K562 (cell line): ENCODE measurements around the gene ALDH16A1. TPM values are rescaled to one million over a fixed set of nuclear protein-coding genes. Genes with fewer than 3 reads are reported as not detected.

Experiments
- ATAC-seq: fragments of 200-7000 bp; cut with Tn5 transposase; 3 replicates; pipeline ENCODE4 v1.9.1; 2020; ENCODE audit warnings: moderate library complexity
- BruUV-seq: library from RNA; stranded (reverse); fragments of 400-500 nt; replicated peaks from 2 replicates; lab custom pipeline; 2021; lab: Mats Ljungman, UMichigan
- CTCF ChIA-PET: fragments of 300-600 bp; formaldehyde crosslinking; extraction: SDS; loops from one replicate; lab custom pipeline; 2021; ENCODE audit warnings: low intra/inter-chr PET ratio; lab: Yijun Ruan, JAX
- POLR2A ChIA-PET: fragments of 300-600, 350-650 bp; sonication (Branson Sonifier 250); formaldehyde crosslinking; extraction: SDS; loops from one replicate; lab custom pipeline; 2021; ENCODE audit warnings: antibody characterized with exemption, inconsistent platforms; lab: Yijun Ruan, JAX
- DNase-seq, 4 experiments: peaks; one replicate each; pipeline versions ENCODE4 v3.0.0 to v3.0.0-alpha.2; 2011 to 2018; ENCODE audit warnings: low spot score in 3 of 4, mixed read lengths in 3 of 4; ENCODE audit errors: extremely low read depth in 1 of 4
- FAIRE-seq: peaks from 2 replicates; lab custom pipeline; 2011; peaks lifted over from hg19 to GRCh38; lab: Jason Lieb, UNC
- H2AFZ ChIP-seq: 2 replicates; pipeline ENCODE4 v1.6.0; 2011; ENCODE audit warnings: low read depth, low read length, control low read depth, inconsistent platforms
- H3K27ac ChIP-seq: fragments of 200-600 bp; 3 replicates; pipeline ENCODE4 v1.8.0; 2011; ENCODE audit warnings: low read depth, mild to moderate bottlenecking, control low read depth, inconsistent platforms, low read length, moderate library complexity, mixed read lengths; ENCODE audit errors: extremely low read depth
- H3K27me3 ChIP-seq, 2 experiments: fragments of 300-600 bp in 1 of 2; 2 replicates in 1 of 2; 3 replicates in 1 of 2; pipeline versions ENCODE4 v1.6.0 to v1.8.0; 2011; ENCODE audit warnings: inconsistent platforms in 2 of 2, low read length in 2 of 2, mild to moderate bottlenecking in 1 of 2, mixed read lengths in 1 of 2, moderate library complexity in 1 of 2; ENCODE audit not compliant: control insufficient read depth in 2 of 2, insufficient read depth in 2 of 2
- H3K36me3 ChIP-seq: fragments of 300-600 bp; 3 replicates; pipeline ENCODE4 v1.8.0; 2011; ENCODE audit warnings: mild to moderate bottlenecking, low read length, inconsistent platforms; ENCODE audit not compliant: control insufficient read depth, insufficient read depth
- H3K4me1 ChIP-seq, 2 experiments: fragments of 200-600 bp in 1 of 2; replicated peaks in 1 of 2; 2 replicates in 1 of 2; 3 replicates in 1 of 2; pipeline versions ENCODE4 v1.5.1 to v1.8.0; 2011; ENCODE audit warnings: inconsistent platforms in 2 of 2, low read length in 2 of 2, mild to moderate bottlenecking in 1 of 2, mixed read lengths in 1 of 2, moderate library complexity in 1 of 2; ENCODE audit not compliant: control insufficient read depth in 2 of 2, insufficient read depth in 2 of 2
- H3K4me2 ChIP-seq: 2 replicates; pipeline ENCODE4 v1.6.1; 2011; ENCODE audit warnings: low read length, control low read depth, inconsistent platforms, mixed read lengths; ENCODE audit not compliant: insufficient read depth
- H3K4me3 ChIP-seq: fragments of 200-600 bp; sonication (generic), shearing (Covaris generic); 2 replicates; pipeline ENCODE4 v1.5.1; 2016; ENCODE audit warnings: control low read depth, inconsistent platforms
- H3K79me2 ChIP-seq: fragments of 200-600 bp; 3 replicates; pipeline ENCODE4 v1.8.0; 2011; ENCODE audit warnings: low read length, inconsistent platforms; ENCODE audit not compliant: control insufficient read depth, insufficient read depth
- H3K9ac ChIP-seq, 2 experiments: 2 replicates each; pipeline versions ENCODE4 v1.6.0 to v1.6.1; 2011; ENCODE audit warnings: low read depth in 2 of 2, low read length in 2 of 2, control low read depth in 1 of 2, inconsistent platforms in 1 of 2, mild to moderate bottlenecking in 1 of 2, mixed read lengths in 1 of 2; ENCODE audit not compliant: insufficient read depth in 1 of 2
- H3K9me1 ChIP-seq: one replicate; pipeline ENCODE4 v1.6.0; 2011; ENCODE audit warnings: inconsistent platforms, mild to moderate bottlenecking, low read length, moderate library complexity; ENCODE audit not compliant: control insufficient read depth, insufficient read depth
- H3K9me3 ChIP-seq: replicated peaks from 2 replicates; pipeline ENCODE4 v1.5.1; 2011; ENCODE audit warnings: low read depth, low read length, inconsistent platforms; ENCODE audit not compliant: control insufficient read depth, insufficient read depth
- H4K20me1 ChIP-seq: replicated peaks from 2 replicates; pipeline ENCODE4 v1.6.1; 2011; ENCODE audit warnings: low read length, inconsistent platforms, mixed read lengths; ENCODE audit not compliant: control insufficient read depth, insufficient read depth
- BRD4 ChIP-seq: fragments of 200-600 bp; sonication (generic); IDR thresholded peaks from 2 replicates; pipeline ENCODE4 v1.6.1; 2017; ENCODE audit warnings: inconsistent platforms
- CCAR2 ChIP-seq: fragments of 200-400 bp; formaldehyde crosslinking; IDR thresholded peaks from 2 replicates; pipeline ENCODE4 v1.6.1; 2017; ENCODE audit warnings: mild to moderate bottlenecking, low read depth, low read length
- EP300 ChIP-seq: IDR thresholded peaks from 2 replicates; pipeline ENCODE4 v1.6.1; 2012; ENCODE audit warnings: low read length, improper control_type of control experiment
- ETV6 ChIP-seq, 3 experiments: fragments of 150-350 bp in 1 of 3; sonication (generic) in 1 of 3; formaldehyde crosslinking in 1 of 3; IDR thresholded peaks; 2 replicates each; pipeline versions ENCODE4 v1.6.1 to v1.8.0; 2014 to 2022; ENCODE audit warnings: borderline replicate concordance in 2 of 3, low read depth in 2 of 3, antibody characterized with exemption in 1 of 3, low read length in 1 of 3, mild to moderate bottlenecking in 1 of 3, missing genetic modification reagents in 1 of 3
- EWSR1 ChIP-seq: fragments of 450-650 bp; IDR thresholded peaks from 2 replicates; pipeline ENCODE4 v1.6.1; 2018; ENCODE audit warnings: borderline replicate concordance, mild to moderate bottlenecking, low read depth, moderate library complexity; ENCODE audit not compliant: partially characterized antibody
- HDAC6 ChIP-seq: IDR thresholded peaks from 2 replicates; pipeline ENCODE4 v1.6.1; 2012; ENCODE audit warnings: low read depth, mild to moderate bottlenecking, control low read depth, inconsistent platforms, low read length, moderate library complexity
- NR1H2 ChIP-seq: sonication (generic); formaldehyde crosslinking; IDR thresholded peaks from 2 replicates; pipeline ENCODE4 v1.4.0; 2020; ENCODE audit warnings: mild to moderate bottlenecking, missing genetic modification reagents
- POLR2B ChIP-seq: fragments of 450-650 bp; IDR thresholded peaks from 2 replicates; pipeline ENCODE4 v1.6.1; 2018; ENCODE audit warnings: low read depth; ENCODE audit not compliant: partially characterized antibody
- SIN3A ChIP-seq, 2 experiments: fragments of 150-350 bp in 1 of 2; IDR thresholded peaks; 2 replicates each; pipeline ENCODE4 v1.6.1; 2011 to 2016; ENCODE audit warnings: borderline replicate concordance in 2 of 2, low read depth in 2 of 2, low read length in 2 of 2, mild to moderate bottlenecking in 2 of 2, moderate library complexity in 2 of 2; ENCODE audit not compliant: control insufficient read depth in 1 of 2
- SMAD4 ChIP-seq: fragments of 250-450 bp; sonication (Bioruptor Pico); conservative IDR thresholded peaks from 2 replicates; pipeline ENCODE4 v1.8.0; 2021; ENCODE audit warnings: inconsistent platforms, mild to moderate bottlenecking, moderate library complexity
- TAF15 ChIP-seq: fragments of 200-400 bp; formaldehyde crosslinking; IDR thresholded peaks from 2 replicates; pipeline ENCODE4 v1.6.1; 2017; ENCODE audit warnings: mild to moderate bottlenecking, low read depth, low read length, moderate library complexity
- TAF9B ChIP-seq: fragments of 450-650 bp; IDR thresholded peaks from 2 replicates; pipeline ENCODE4 v1.6.1; 2018; ENCODE audit warnings: mild to moderate bottlenecking; ENCODE audit not compliant: partially characterized antibody
- ZNF57 ChIP-seq: fragments of 450-650 bp; formaldehyde crosslinking; IDR thresholded peaks from 2 replicates; pipeline ENCODE4 v1.4.0; 2020; ENCODE audit warnings: mild to moderate bottlenecking, moderate library complexity
- WGBS: fragments of 100-300 bp; shearing (Covaris generic); methylation state at CpG from one replicate; pipeline ENCODE4 v1.1.6; 2016; ENCODE audit warnings: low coverage, mixed read lengths; ENCODE audit not compliant: insufficient coverage; ENCODE audit errors: missing lambda C conversion rate; 5-methylcytosine and 5-hydroxymethylcytosine counted together
- in situ Hi-C: fragments of 300-500 bp; cut with MboI; formaldehyde crosslinking; loops from 4 replicates; pipeline ENCODE4 v1.15.0; 2018; ENCODE audit warnings: inconsistent platforms, mixed read lengths
- intact Hi-C: fragments of 100-400 bp; cut with micrococcal nuclease; formaldehyde crosslinking; loops from 2 replicates; pipeline ENCODE4 v1.14.2; 2022
- polyA plus RNA-seq, 8 experiments: library from polyadenylated mRNA; depleted of rRNA in 4 of 8; stranded (reverse) in 5 of 8; unstranded in 3 of 8; fragments of >200 nt; fragmentation: Nextera tagmentation in 2 of 8; fragmentation: Illumina TruSeq in 1 of 8; extraction: Ambion mirVana in 2 of 8; extraction: Trizol in 1 of 8; gene quantifications; 2 replicates each; pipeline versions ENCODE4 v1.2.1 to v1.2.3, GENCODE V29; 2011 to 2014; ENCODE audit warnings: inconsistent platforms in 1 of 8, missing spikeins in 1 of 8
- total RNA-seq, 7 experiments: library from RNA; depleted of rRNA in 6 of 7; stranded (reverse); fragments of >200 nt in 6 of 7; fragmentation: Illumina TruSeq in 2 of 7; extraction: Trizol in 2 of 7; gene quantifications; 2 replicates each; pipeline versions ENCODE4 v1.2.1 to v1.2.3, GENCODE V29; 2011 to 2021; ENCODE audit warnings: low replicate concordance in 1 of 7
- TF ChIP-seq, protein P1 (sequence below): fragments of 450-650 bp; IDR thresholded peaks from 2 replicates; pipeline ENCODE4 v1.6.1; 2016; ENCODE audit warnings: antibody characterized with exemption
- TF ChIP-seq, protein P2 (sequence below): conservative IDR thresholded peaks from 2 replicates; pipeline ENCODE4 v1.6.1; 2011; ENCODE audit warnings: low read depth, mild to moderate bottlenecking, low read length; ENCODE audit not compliant: control insufficient read depth
- TF ChIP-seq, protein P3 (sequence below): fragments of 250-450 bp; sonication (Bioruptor Pico); IDR thresholded peaks from 2 replicates; pipeline ENCODE4 v1.5.1; 2021; ENCODE audit warnings: mild to moderate bottlenecking

The ALDH16A1 gene
- total and polyA plus RNA-seq, 9 of the 15 experiments (the other 6 are each of a cell fraction or from before 2014, with no cell fraction given): 2.2 to 52.2 (median 7.6) TPM

DNA sequence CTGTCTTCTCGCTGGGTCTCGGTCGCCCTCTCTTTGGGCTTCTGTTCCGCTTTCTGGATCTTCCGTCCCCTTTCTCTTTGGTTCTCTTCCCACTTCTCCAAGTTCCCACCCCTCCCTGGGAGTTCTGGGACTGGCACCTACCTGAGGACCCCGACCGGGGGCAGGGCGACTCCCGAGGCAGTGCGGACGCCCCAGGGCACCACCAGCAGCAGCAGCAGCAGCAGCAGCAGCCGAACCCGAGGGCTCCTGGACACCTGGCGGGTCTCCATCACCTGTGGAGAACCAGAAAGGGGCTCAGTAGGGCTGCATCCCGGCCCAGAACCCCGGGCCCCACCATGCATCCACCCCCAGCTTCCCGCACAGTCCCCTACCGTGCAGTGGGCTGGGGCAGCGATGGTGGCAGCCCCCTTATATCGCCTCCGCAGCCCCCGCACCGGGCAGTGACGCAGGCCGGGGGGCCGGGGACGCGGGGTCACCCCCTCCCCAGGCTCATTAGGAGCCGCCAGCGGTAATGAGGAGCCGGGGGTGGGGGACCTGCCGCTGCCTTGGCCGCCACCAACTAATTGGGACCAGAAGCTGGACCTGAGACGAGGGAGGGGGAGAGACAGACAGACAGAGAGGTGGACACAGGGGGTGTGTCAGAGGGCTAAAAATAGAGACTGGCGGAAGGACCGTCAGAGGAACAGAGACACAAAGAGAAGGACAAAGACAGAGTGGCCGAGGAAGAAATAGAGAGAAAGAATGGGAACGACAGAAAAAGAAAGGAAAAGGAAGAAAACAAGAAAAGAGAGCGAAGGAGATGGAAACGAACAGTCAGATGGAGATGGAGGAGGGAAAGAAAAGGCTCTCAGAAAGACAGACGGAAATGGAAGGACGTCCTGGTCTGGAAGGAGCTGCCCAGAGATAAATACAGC is 29.7 kb upstream of the ALDH16A1 start, which contains the start of gene PTH2:
Gene PTH2 (minus strand): TSS at position 371 of the 914 bp plus-strand sequence. CDS start 102 bp downstream, at position 269.
- no TSS peak for BruUV-seq
- TF ChIP-seq BRD4 (no peak), HDAC6 (no peak), SIN3A (IDR thresholded peaks at IDR 0.05; ENCODE audit: borderline replicate concordance in 2 of 2, control insufficient read depth in 1 of 2, low read depth in 2 of 2, low read length in 2 of 2) (no peak), ETV6 (IDR thresholded peaks at IDR 0.05; ENCODE audit: borderline replicate concordance in 1 of 2, low read depth in 2 of 2, low read length in 1 of 2) (no peak), ETV6 (CRISPR knock-in tag; IDR thresholded peaks at IDR 0.05; ENCODE audit: borderline replicate concordance) (no peak), CCAR2 (no peak), TAF15 (no peak), TAF9B (no peak), SMAD4 (CRISPR knock-in tag) (0 out of 2 replicates have a peak, but pooled peaks have one; percentile 29), EP300 (no peak), EWSR1 (no peak), ZNF57 (CRISPR knock-in tag) (no peak), POLR2B (no peak), NR1H2 (CRISPR knock-in tag) (no peak)
- TF ChIP-seq, protein P1, sequence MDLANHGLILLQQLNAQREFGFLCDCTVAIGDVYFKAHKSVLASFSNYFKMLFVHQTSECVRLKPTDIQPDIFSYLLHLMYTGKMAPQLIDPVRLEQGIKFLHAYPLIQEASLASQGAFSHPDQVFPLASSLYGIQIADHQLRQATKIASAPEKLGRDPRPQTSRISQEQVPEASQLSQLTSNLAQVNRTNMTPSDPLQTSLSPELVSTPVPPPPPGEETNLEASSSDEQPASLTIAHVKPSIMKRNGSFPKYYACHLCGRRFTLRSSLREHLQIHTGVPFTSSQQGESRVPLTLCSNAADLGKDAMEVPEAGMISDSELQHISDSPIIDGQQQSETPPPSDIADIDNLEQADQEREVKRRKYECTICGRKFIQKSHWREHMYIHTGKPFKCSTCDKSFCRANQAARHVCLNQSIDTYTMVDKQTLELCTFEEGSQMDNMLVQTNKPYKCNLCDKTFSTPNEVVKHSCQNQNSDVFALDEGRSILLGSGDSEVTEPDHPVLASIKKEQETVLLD: peak; percentile 41; the same call in 1 of the 2 replicates
- TF ChIP-seq, protein P2, sequence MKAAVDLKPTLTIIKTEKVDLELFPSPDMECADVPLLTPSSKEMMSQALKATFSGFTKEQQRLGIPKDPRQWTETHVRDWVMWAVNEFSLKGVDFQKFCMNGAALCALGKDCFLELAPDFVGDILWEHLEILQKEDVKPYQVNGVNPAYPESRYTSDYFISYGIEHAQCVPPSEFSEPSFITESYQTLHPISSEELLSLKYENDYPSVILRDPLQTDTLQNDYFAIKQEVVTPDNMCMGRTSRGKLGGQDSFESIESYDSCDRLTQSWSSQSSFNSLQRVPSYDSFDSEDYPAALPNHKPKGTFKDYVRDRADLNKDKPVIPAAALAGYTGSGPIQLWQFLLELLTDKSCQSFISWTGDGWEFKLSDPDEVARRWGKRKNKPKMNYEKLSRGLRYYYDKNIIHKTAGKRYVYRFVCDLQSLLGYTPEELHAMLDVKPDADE: no peak
- TF ChIP-seq, protein P3, sequence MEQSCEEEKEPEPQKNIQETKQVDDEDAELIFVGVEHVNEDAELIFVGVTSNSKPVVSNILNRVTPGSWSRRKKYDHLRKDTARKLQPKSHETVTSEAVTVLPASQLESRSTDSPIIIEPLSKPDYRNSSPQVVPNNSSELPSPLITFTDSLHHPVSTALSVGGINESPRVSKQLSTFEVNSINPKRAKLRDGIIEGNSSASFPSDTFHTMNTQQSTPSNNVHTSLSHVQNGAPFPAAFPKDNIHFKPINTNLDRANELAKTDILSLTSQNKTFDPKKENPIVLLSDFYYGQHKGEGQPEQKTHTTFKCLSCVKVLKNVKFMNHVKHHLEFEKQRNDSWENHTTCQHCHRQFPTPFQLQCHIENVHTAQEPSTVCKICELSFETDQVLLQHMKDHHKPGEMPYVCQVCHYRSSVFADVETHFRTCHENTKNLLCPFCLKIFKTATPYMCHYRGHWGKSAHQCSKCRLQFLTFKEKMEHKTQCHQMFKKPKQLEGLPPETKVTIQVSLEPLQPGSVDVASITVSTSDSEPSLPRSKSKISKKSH (CRISPR knock-in tag): no peak

More for the DNA sequence above, 29.7 kb upstream of the ALDH16A1 start, which contains the start of gene PTH2:
- ATAC-seq: no peak
- peak within 1 kb of the TSS; percentile 98 for H2AFZ ChIP-seq
- peak within 1 kb of the TSS; percentile 78 for H3K4me2 ChIP-seq
- H3K9ac ChIP-seq: peak within 1 kb of the TSS; percentile 67 to 92
- peaks cover 49 to 64% of the 10 kb centered on the region in 2 experiments for H3K4me1 ChIP-seq
- peak; percentile 71 for FAIRE-seq
- no peaks in the 10 kb centered on the region for H4K20me1 ChIP-seq
- H3K9me3 ChIP-seq: no peaks in the 10 kb centered on the region
- ChIA-PET POLR2A (interaction anchor here (0.6 to 1.9 kb wide), 5 partner anchors 9 to 154 kb away, joined by 3 to 6 read pairs (median 3); no protein-coding TSS in a partner anchor), CTCF (interaction anchor here (0.7 kb wide), 1 partner anchor 146 kb away, joined by 3 read pairs; no protein-coding TSS in a partner anchor)
- DNase-seq: peak in 1 of 4 experiments; percentile 56
- in situ Hi-C loops (no loop called here), intact Hi-C loops (loop anchor here (2.0 kb wide), 1 partner anchor 19 kb away; no protein-coding TSS in a partner anchor)
- H3K27me3 ChIP-seq: no peaks in the 10 kb centered on the region
- H3K79me2 ChIP-seq: no peaks in the 10 kb centered on the region
- peak within 1 kb of the TSS; percentile 9; the same call in 1 of the 2 replicates for H3K4me3 ChIP-seq
- no peaks in the 10 kb centered on the region for H3K36me3 ChIP-seq
- whole genome bisulfite sequencing: 50% methylated on average over 27 of the region's 42 CpGs
- no peaks in the 10 kb centered on the region for H3K9me1 ChIP-seq
- peak within 1 kb of the TSS; percentile 50 for H3K27ac ChIP-seq
